ENCODE results near the gene KHK.
"Not testable (repeated sequence)": the region's sequence is repeated elsewhere in the genome, so short reads cannot be mapped to it uniquely, and the experiment has no call there.

The KHK gene

GRCh38 chr2:27059141-27059820 lies 27.3 kb upstream of the KHK start:
- DNase-seq (ENCODE audit: low read depth, low spot score) = no peak

- DNase-seq (ENCODE audit: low read depth, low spot score) = no peak
Observed at GRCh38 chr2:27060323-27060722, 26.2 kb upstream of the KHK start.

GRCh38 chr2:27065128-27065527 lies 21.4 kb upstream of the KHK start:
- DNase-seq (ENCODE audit: low read depth, low spot score) = no peak

- DNase-seq (ENCODE audit: low read depth, low spot score) = no peak
Observed at GRCh38 chr2:27067385-27067784, 19.2 kb upstream of the KHK start.

GRCh38 chr2:27069436-27069835 lies 17.1 kb upstream of the KHK start:
- DNase-seq (ENCODE audit: low read depth, low spot score) = no peak

- no peak for DNase-seq (ENCODE audit: low read depth, low spot score)
Observed at GRCh38 chr2:27069961-27070618, 16.5 kb upstream of the KHK start.

GRCh38 chr2:27070653-27071276 lies 15.8 kb upstream of the KHK start:
- no peak for DNase-seq (ENCODE audit: low read depth, low spot score)

- peak; percentile 79 for DNase-seq (ENCODE audit: low read depth, low spot score)
Observed at GRCh38 chr2:27071277-27071989, 15.1 kb upstream of the KHK start, which contains the start of gene OST4. TSS of gene OST4 (minus strand) at chr2:27071654.

GRCh38 chr2:27071990-27072830 lies 14.4 kb upstream of the KHK start:
- no peak for DNase-seq (ENCODE audit: low read depth, low spot score)

GRCh38 chr2:27072920-27073319 lies 13.7 kb upstream of the KHK start:
- no peak for DNase-seq (ENCODE audit: low read depth, low spot score)

GRCh38 chr2:27073782-27074181 lies 12.8 kb upstream of the KHK start:
- DNase-seq (ENCODE audit: low read depth, low spot score) = no peak

- DNase-seq (ENCODE audit: low read depth, low spot score) = no peak
Observed at GRCh38 chr2:27074738-27075565, 11.6 kb upstream of the KHK start.

- DNase-seq (ENCODE audit: low read depth, low spot score) = not testable (repeated sequence)
Observed at GRCh38 chr2:27075566-27075871, 11.1 kb upstream of the KHK start.

- no peak for DNase-seq (ENCODE audit: low read depth, low spot score)
Observed at GRCh38 chr2:27076323-27076722, 10.2 kb upstream of the KHK start.

- DNase-seq (ENCODE audit: low read depth, low spot score) = no peak
Observed at GRCh38 chr2:27077231-27077630, 9.3 kb upstream of the KHK start.

GRCh38 chr2:27078267-27079194 lies 8.0 kb upstream of the KHK start, which contains the start of gene EMILIN1:
TSS of gene EMILIN1 (plus strand) at chr2:27078615. CDS start at chr2:27079066, 451 bp downstream.
- DNase-seq (ENCODE audit: low read depth, low spot score) = no peak

GRCh38 chr2:27079233-27080139 lies 7.1 kb upstream of the KHK start:
- DNase-seq (ENCODE audit: low read depth, low spot score) = no peak

- no peak for DNase-seq (ENCODE audit: low read depth, low spot score)
Observed at GRCh38 chr2:27080140-27080469, 6.5 kb upstream of the KHK start.

GRCh38 chr2:27080603-27080936 lies 6.0 kb upstream of the KHK start:
- DNase-seq (ENCODE audit: low read depth, low spot score) = no peak
